Measurements from ENCODE around the gene DUSP12. TPM values are rescaled to one million over a fixed set of nuclear protein-coding genes. Genes with fewer than 3 reads are reported as not detected.

The DUSP12 gene
- total and polyA plus RNA-seq, 2 experiments from 2014 or later, result 34.2 to 34.9 TPM

- DNase-seq, result peak; percentile 83
- in situ Hi-C loops (cut with MboI), result loop anchor here (10.0 kb wide), 1 partner anchor 232 kb away; the partner anchor contains the start of gene OLFML2B
- no peaks in the 10 kb centered on the region for H4K20me1 ChIP-seq (ENCODE audit: insufficient read depth)
These were observed 43.2 kb downstream of the DUSP12 start for GRCh38 chr1:161792740-161793139.

GRCh38 chr1:161799792-161800191 is 50.2 kb downstream of the DUSP12 start:
- H3K4me2 ChIP-seq (ENCODE audit: unreplicated experiment), result no peak overlapping the region
- H4K20me1 ChIP-seq (ENCODE audit: insufficient read depth), result no peaks in the 10 kb centered on the region
- H3K9me3 ChIP-seq (ENCODE audit: low read depth), result no peaks in the 10 kb centered on the region
- no peaks in the 10 kb centered on the region for H3F3A ChIP-seq (ENCODE audit: insufficient read depth)
- H3K4me3 ChIP-seq, result no peak overlapping the region
- no peak overlapping the region for H3K9ac ChIP-seq
- peaks cover 20% of the 10 kb centered on the region; the same call in 1 of the 2 replicates for H3K36me3 ChIP-seq (ENCODE audit: low read depth)
- no peaks in the 10 kb centered on the region for H3K4me1 ChIP-seq (ENCODE audit: insufficient read depth)
- H3K27me3 ChIP-seq (replicated peaks; ENCODE audit: insufficient read depth), result no peaks in the 10 kb centered on the region
- no peak for DNase-seq
- H3K27ac ChIP-seq, result no peak overlapping the region
- H2AFZ ChIP-seq, result no peak overlapping the region
- no peak for TF ChIP-seq EZH2phosphoT487 (IDR thresholded peaks at IDR 0.05; ENCODE audit: insufficient read depth, low read depth)
- TF ChIP-seq EZH2 (IDR thresholded peaks at IDR 0.05; ENCODE audit: insufficient read depth, poor library complexity, severe bottlenecking), result no peak
- H3K9me2 ChIP-seq (ENCODE audit: insufficient read depth), result no peaks in the 10 kb centered on the region
- WGBS, 2 experiments (ENCODE audit: low coverage in 1 of 2, low lambda C conversion rate in 2 of 2, missing lambda C conversion rate in 2 of 2), result 96 to 100% methylated on average over 1 of the region's 1 CpG
- in situ Hi-C loops (cut with MboI), result loop anchor here (10.0 kb wide), 1 partner anchor 225 kb away; the partner anchor contains the start of gene OLFML2B
- no peaks in the 10 kb centered on the region for H3K79me2 ChIP-seq (ENCODE audit: insufficient read depth)

More at GRCh38 chr1:161792740-161793139, 43.2 kb downstream of the DUSP12 start:
- Histone ChIP-seq H3K4me3 (no peak overlapping the region), H3K79me2 (ENCODE audit: insufficient read depth) (no peaks in the 10 kb centered on the region), H3K4me1 (ENCODE audit: insufficient read depth) (peaks cover 11% of the 10 kb centered on the region), H3K9me2 (ENCODE audit: insufficient read depth) (no peaks in the 10 kb centered on the region), H3K27ac (no peak overlapping the region), H3K4me2 (ENCODE audit: unreplicated experiment) (no peak overlapping the region), H2AFZ (no peak overlapping the region), H3K9ac (no peak overlapping the region), H3F3A (ENCODE audit: insufficient read depth) (no peaks in the 10 kb centered on the region), H3K36me3 (ENCODE audit: low read depth) (peaks cover 30% of the 10 kb centered on the region; the same call in 1 of the 2 replicates), H3K27me3 (replicated peaks; ENCODE audit: insufficient read depth) (no peaks in the 10 kb centered on the region), H3K9me3 (ENCODE audit: low read depth) (no peaks in the 10 kb centered on the region)
- TF ChIP-seq EZH2phosphoT487 (IDR thresholded peaks at IDR 0.05; ENCODE audit: insufficient read depth, low read depth), result no peak
- TF ChIP-seq EZH2 (IDR thresholded peaks at IDR 0.05; ENCODE audit: insufficient read depth, poor library complexity, severe bottlenecking), result no peak
- 27% methylated on average over 3 of the region's 3 CpGs for WGBS, 2 experiments (ENCODE audit: low coverage in 1 of 2, low lambda C conversion rate in 2 of 2, missing lambda C conversion rate in 2 of 2)

GRCh38 chr1:161801955-161802354 is 52.4 kb downstream of the DUSP12 start:
- no peak for TF ChIP-seq EZH2phosphoT487 (IDR thresholded peaks at IDR 0.05; ENCODE audit: insufficient read depth, low read depth)
- no peak for TF ChIP-seq EZH2 (IDR thresholded peaks at IDR 0.05; ENCODE audit: insufficient read depth, poor library complexity, severe bottlenecking)
- in situ Hi-C loops (cut with MboI), result no loop called here

GRCh38 chr1:161803181-161803580 is 53.6 kb downstream of the DUSP12 start:
- Histone ChIP-seq H2AFZ (no peak overlapping the region), H3K27ac (no peak overlapping the region), H3K9ac (no peak overlapping the region), H3K79me2 (ENCODE audit: insufficient read depth) (no peaks in the 10 kb centered on the region), H3K4me1 (ENCODE audit: insufficient read depth) (no peaks in the 10 kb centered on the region), H4K20me1 (ENCODE audit: insufficient read depth) (no peaks in the 10 kb centered on the region), H3K4me2 (ENCODE audit: unreplicated experiment) (no peak overlapping the region), H3K9me2 (ENCODE audit: insufficient read depth) (no peaks in the 10 kb centered on the region), H3K27me3 (replicated peaks; ENCODE audit: insufficient read depth) (no peaks in the 10 kb centered on the region), H3K36me3 (ENCODE audit: low read depth) (peaks cover 6% of the 10 kb centered on the region; the same call in 1 of the 2 replicates), H3K9me3 (ENCODE audit: low read depth) (no peaks in the 10 kb centered on the region), H3K4me3 (no peak overlapping the region), H3F3A (ENCODE audit: insufficient read depth) (no peaks in the 10 kb centered on the region)
- in situ Hi-C loops (cut with MboI), result no loop called here
- WGBS, 2 experiments (ENCODE audit: low coverage in 1 of 2, low lambda C conversion rate in 2 of 2, missing lambda C conversion rate in 2 of 2), result 47 to 49% methylated on average over 2 of the region's 2 CpGs
- no peak for DNase-seq
- TF ChIP-seq EZH2phosphoT487 (IDR thresholded peaks at IDR 0.05; ENCODE audit: insufficient read depth, low read depth) (no peak), EZH2 (IDR thresholded peaks at IDR 0.05; ENCODE audit: insufficient read depth, poor library complexity, severe bottlenecking) (no peak)

More at GRCh38 chr1:161801955-161802354, 52.4 kb downstream of the DUSP12 start:
- no peak for DNase-seq
- Histone ChIP-seq H3K27ac (no peak overlapping the region), H3K9me2 (ENCODE audit: insufficient read depth) (no peaks in the 10 kb centered on the region), H3F3A (ENCODE audit: insufficient read depth) (no peaks in the 10 kb centered on the region), H3K4me1 (ENCODE audit: insufficient read depth) (no peaks in the 10 kb centered on the region), H3K27me3 (replicated peaks; ENCODE audit: insufficient read depth) (no peaks in the 10 kb centered on the region), H3K9ac (no peak overlapping the region), H3K9me3 (ENCODE audit: low read depth) (no peaks in the 10 kb centered on the region), H3K4me3 (no peak overlapping the region), H3K36me3 (ENCODE audit: low read depth) (peaks cover 13% of the 10 kb centered on the region), H3K79me2 (ENCODE audit: insufficient read depth) (no peaks in the 10 kb centered on the region), H3K4me2 (ENCODE audit: unreplicated experiment) (no peak overlapping the region), H4K20me1 (ENCODE audit: insufficient read depth) (no peaks in the 10 kb centered on the region), H2AFZ (no peak overlapping the region)
- 80 to 83% methylated on average over 7 of the region's 7 CpGs for WGBS, 2 experiments (ENCODE audit: low coverage in 1 of 2, low lambda C conversion rate in 2 of 2, missing lambda C conversion rate in 2 of 2)
